Activated CD4-positive, alpha-beta memory T cell treated with anti-CD3 and anti-CD28 coated beads for 36 hours (primary cell): ENCODE results near the gene UCHL3. TPM values are rescaled to one million over a fixed set of nuclear protein-coding genes. Genes with fewer than 3 reads are reported as not detected.

ENCODE experiments used
- CTCF ChIA-PET: fragments of 350-600 bp; sonication (Branson Sonifier 250); formaldehyde crosslinking; loops from one replicate; lab custom pipeline; 2021; ENCODE audit warnings: antibody characterized with exemption, inconsistent platforms; lab: Charles Lee
- POLR2A ChIA-PET: fragments of 350-600 bp; sonication (Branson Sonifier 250); formaldehyde crosslinking; loops from one replicate; lab custom pipeline; 2021; ENCODE audit warnings: antibody characterized with exemption; lab: Charles Lee
- DNase-seq: peaks from one replicate; pipeline ENCODE4 v3.0.0-alpha.2; 2020
- H3K27ac Mint-ChIP-seq: one replicate; pipeline ENCODE4 v1.8.0; 2021; ENCODE audit warnings: mixed read lengths
- H3K27me3 Mint-ChIP-seq: one replicate; pipeline ENCODE4 v1.8.0; 2021; ENCODE audit warnings: mixed read lengths
- H3K36me3 Mint-ChIP-seq: one replicate; pipeline ENCODE4 v1.8.0; 2021; ENCODE audit warnings: mixed read lengths
- H3K4me1 Mint-ChIP-seq: one replicate; pipeline ENCODE4 v1.8.0; 2021; ENCODE audit warnings: low read depth, mixed read lengths
- H3K4me3 Mint-ChIP-seq: one replicate; pipeline ENCODE4 v1.8.0; 2021; ENCODE audit warnings: mild to moderate bottlenecking, mixed read lengths
- H3K9me3 Mint-ChIP-seq: one replicate; pipeline ENCODE4 v1.8.0; 2021; ENCODE audit warnings: mixed read lengths
- intact Hi-C: fragments of 100-400 bp; cut with micrococcal nuclease; formaldehyde crosslinking; loops from one replicate; pipeline ENCODE4 v1.15.1; 2023
- total RNA-seq, 2 experiments: library from RNA; stranded (reverse); gene quantifications; one replicate each; pipeline ENCODE4 v1.2.3, GENCODE V29; 2021

Gene UCHL3
- total RNA-seq, 2 experiments from 2014 or later = 39.1 to 42.6 TPM

- Mint-ChIP-seq H3K27ac (no peak overlapping the region), H3K27me3 (no peaks in the 10 kb centered on the region), H3K4me3 (no peak overlapping the region), H3K36me3 (peaks cover 17% of the 10 kb centered on the region), H3K4me1 (peaks cover 46% of the 10 kb centered on the region), H3K9me3 (no peaks in the 10 kb centered on the region)
- intact Hi-C loops = loop anchor here (10.0 kb wide), 1 partner anchor 1791 kb away; no protein-coding TSS in a partner anchor
- POLR2A ChIA-PET = no interaction called here
- CTCF ChIA-PET = no interaction called here
- DNase-seq = no peak
These were observed 6.2 kb downstream of the UCHL3 start for GRCh38 chr13:75555836-75556235.

- no peaks in the 10 kb centered on the region for H3K27me3 Mint-ChIP-seq
- H3K4me1 Mint-ChIP-seq = peaks cover 40% of the 10 kb centered on the region
- CTCF ChIA-PET = interaction anchor here (0.6 kb wide), 1 partner anchor 239 kb away, joined by 3 read pairs; no protein-coding TSS in a partner anchor
- no peak overlapping the region for H3K4me3 Mint-ChIP-seq
- no peak for DNase-seq
- intact Hi-C loops = loop anchor here (10.0 kb wide), 1 partner anchor 1792 kb away; no protein-coding TSS in a partner anchor
- POLR2A ChIA-PET = no interaction called here
- H3K36me3 Mint-ChIP-seq = peaks cover 17% of the 10 kb centered on the region
- H3K27ac Mint-ChIP-seq = no peak overlapping the region
- H3K9me3 Mint-ChIP-seq = no peaks in the 10 kb centered on the region
These were observed 7.4 kb downstream of the UCHL3 start for GRCh38 chr13:75556961-75557360.

- no peaks in the 10 kb centered on the region for H3K9me3 Mint-ChIP-seq
- no peak overlapping the region for H3K4me3 Mint-ChIP-seq
- ChIA-PET CTCF (no interaction called here), POLR2A (no interaction called here)
- peaks cover 33% of the 10 kb centered on the region for H3K4me1 Mint-ChIP-seq
- intact Hi-C loops = loop anchor here (10.0 kb wide), 1 partner anchor 1793 kb away; no protein-coding TSS in a partner anchor
- no peak for DNase-seq
- H3K27me3 Mint-ChIP-seq = no peaks in the 10 kb centered on the region
- H3K36me3 Mint-ChIP-seq = peaks cover 17% of the 10 kb centered on the region
- H3K27ac Mint-ChIP-seq = no peak overlapping the region
These were observed 8.7 kb downstream of the UCHL3 start for GRCh38 chr13:75558145-75558840.

GRCh38 chr13:75566658-75567057, 17.1 kb downstream of the UCHL3 start:
- intact Hi-C loops = no loop called here
- no peak for DNase-seq
- Mint-ChIP-seq H3K36me3 (peaks cover 32% of the 10 kb centered on the region), H3K27ac (no peak overlapping the region), H3K4me1 (no peaks in the 10 kb centered on the region), H3K27me3 (no peaks in the 10 kb centered on the region), H3K9me3 (no peaks in the 10 kb centered on the region), H3K4me3 (no peak overlapping the region)
- ChIA-PET CTCF (no interaction called here), POLR2A (no interaction called here)

GRCh38 chr13:75569576-75569975, 20.0 kb downstream of the UCHL3 start:
- Mint-ChIP-seq H3K4me1 (no peaks in the 10 kb centered on the region), H3K27me3 (no peaks in the 10 kb centered on the region), H3K36me3 (peaks cover 52% of the 10 kb centered on the region), H3K9me3 (no peaks in the 10 kb centered on the region), H3K27ac (no peak overlapping the region), H3K4me3 (no peak overlapping the region)
- intact Hi-C loops = no loop called here
- CTCF ChIA-PET = no interaction called here
- POLR2A ChIA-PET = interaction anchor here (0.6 kb wide), 1 partner anchor 71 kb away, joined by 4 read pairs; no protein-coding TSS in a partner anchor
- no peak for DNase-seq

- peaks cover 12% of the 10 kb centered on the region for H3K9me3 Mint-ChIP-seq
- ChIA-PET POLR2A (no interaction called here), CTCF (no interaction called here)
- no peak overlapping the region for H3K4me3 Mint-ChIP-seq
- H3K27me3 Mint-ChIP-seq = no peaks in the 10 kb centered on the region
- peaks cover 12% of the 10 kb centered on the region for H3K4me1 Mint-ChIP-seq
- H3K36me3 Mint-ChIP-seq = peaks cover 39% of the 10 kb centered on the region
- no peak for DNase-seq
- intact Hi-C loops = no loop called here
- no peak overlapping the region for H3K27ac Mint-ChIP-seq
These were observed 29.9 kb downstream of the UCHL3 start for GRCh38 chr13:75579529-75579928.

- Mint-ChIP-seq H3K27ac (no peak overlapping the region), H3K36me3 (peaks cover 37% of the 10 kb centered on the region), H3K9me3 (peaks cover 18% of the 10 kb centered on the region), H3K4me1 (peaks cover 12% of the 10 kb centered on the region), H3K4me3 (no peak overlapping the region), H3K27me3 (no peaks in the 10 kb centered on the region)
- DNase-seq = no peak
- intact Hi-C loops = no loop called here
- CTCF ChIA-PET = no interaction called here
- POLR2A ChIA-PET = no interaction called here
These were observed 32.5 kb downstream of the UCHL3 start for GRCh38 chr13:75581874-75582640.

GRCh38 chr13:75583091-75583490, 33.5 kb downstream of the UCHL3 start:
- H3K36me3 Mint-ChIP-seq = peaks cover 37% of the 10 kb centered on the region
- intact Hi-C loops = no loop called here

GRCh38 chr13:75585153-75585552, 35.6 kb downstream of the UCHL3 start:
- Mint-ChIP-seq H3K27me3 (no peaks in the 10 kb centered on the region), H3K27ac (no peak overlapping the region), H3K4me3 (no peak overlapping the region), H3K36me3 (peaks cover 41% of the 10 kb centered on the region), H3K4me1 (no peaks in the 10 kb centered on the region), H3K9me3 (peaks cover 18% of the 10 kb centered on the region)
- DNase-seq = no peak
- ChIA-PET POLR2A (no interaction called here), CTCF (no interaction called here)
- intact Hi-C loops = no loop called here

More at GRCh38 chr13:75583091-75583490, 33.5 kb downstream of the UCHL3 start:
- Mint-ChIP-seq H3K27ac (no peak overlapping the region), H3K27me3 (no peaks in the 10 kb centered on the region), H3K9me3 (peaks cover 18% of the 10 kb centered on the region), H3K4me1 (peaks cover 9% of the 10 kb centered on the region), H3K4me3 (no peak overlapping the region)
- DNase-seq = no peak
- ChIA-PET CTCF (interaction anchor here (0.6 kb wide), 1 partner anchor 1744 kb away, joined by 3 read pairs; no protein-coding TSS in a partner anchor), POLR2A (no interaction called here)

GRCh38 chr13:75587679-75588078, 38.1 kb downstream of the UCHL3 start:
- Mint-ChIP-seq H3K27ac (no peak overlapping the region), H3K9me3 (peaks cover 18% of the 10 kb centered on the region)

GRCh38 chr13:75596657-75597182, 47.1 kb downstream of the UCHL3 start:
- H3K4me3 Mint-ChIP-seq = no peak overlapping the region
- no peaks in the 10 kb centered on the region for H3K9me3 Mint-ChIP-seq
- ChIA-PET CTCF (no interaction called here), POLR2A (no interaction called here)
- intact Hi-C loops = no loop called here
- peaks cover 28% of the 10 kb centered on the region for H3K36me3 Mint-ChIP-seq
- no peaks in the 10 kb centered on the region for H3K4me1 Mint-ChIP-seq
- H3K27me3 Mint-ChIP-seq = no peaks in the 10 kb centered on the region
- no peak overlapping the region for H3K27ac Mint-ChIP-seq
- DNase-seq = no peak

More at GRCh38 chr13:75587679-75588078, 38.1 kb downstream of the UCHL3 start:
- POLR2A ChIA-PET = no interaction called here
- Mint-ChIP-seq H3K27me3 (no peaks in the 10 kb centered on the region), H3K36me3 (peaks cover 40% of the 10 kb centered on the region), H3K4me3 (no peak overlapping the region), H3K4me1 (no peaks in the 10 kb centered on the region)
- CTCF ChIA-PET = no interaction called here
- intact Hi-C loops = no loop called here
- DNase-seq = no peak

GRCh38 chr13:75600371-75600770, 50.8 kb downstream of the UCHL3 start:
- Mint-ChIP-seq H3K27me3 (no peaks in the 10 kb centered on the region), H3K36me3 (peaks cover 27% of the 10 kb centered on the region), H3K4me3 (no peak overlapping the region), H3K4me1 (no peaks in the 10 kb centered on the region), H3K27ac (no peak overlapping the region), H3K9me3 (no peaks in the 10 kb centered on the region)
- CTCF ChIA-PET = interaction anchor here (1.1 kb wide), 1 partner anchor 382 kb away, joined by 3 read pairs; no protein-coding TSS in a partner anchor
- DNase-seq = no peak
- intact Hi-C loops = no loop called here
- POLR2A ChIA-PET = no interaction called here
